Glutamatergic neuron (in vitro differentiated cells): ENCODE results near the gene GARIN5B. TPM values are rescaled to one million over a fixed set of nuclear protein-coding genes. Genes with fewer than 3 reads are reported as not detected.

Experiments used
- DNase-seq: peaks from one replicate; pipeline ENCODE4 v3.0.0; 2022
- H3K27ac Mint-ChIP-seq: one replicate; pipeline ENCODE4 v1.8.0; 2020; ENCODE audit warnings: mild to moderate bottlenecking, mixed read lengths, inconsistent platforms; ENCODE audit not compliant: unreplicated experiment
- H3K27me3 Mint-ChIP-seq: one replicate; pipeline ENCODE4 v1.8.0; 2020; ENCODE audit warnings: mild to moderate bottlenecking, moderate library complexity, mixed read lengths, inconsistent platforms; ENCODE audit not compliant: unreplicated experiment
- H3K36me3 Mint-ChIP-seq: one replicate; pipeline ENCODE4 v1.8.0; 2020; ENCODE audit warnings: mild to moderate bottlenecking, mixed read lengths, inconsistent platforms; ENCODE audit not compliant: unreplicated experiment
- H3K4me1 Mint-ChIP-seq: one replicate; pipeline ENCODE4 v1.8.0; 2020; ENCODE audit warnings: mild to moderate bottlenecking, low read depth, mixed read lengths, inconsistent platforms; ENCODE audit not compliant: unreplicated experiment
- H3K4me3 Mint-ChIP-seq: one replicate; pipeline ENCODE4 v1.8.0; 2020; ENCODE audit warnings: mild to moderate bottlenecking, mixed read lengths, inconsistent platforms; ENCODE audit not compliant: unreplicated experiment
- H3K9me3 Mint-ChIP-seq: one replicate; pipeline ENCODE4 v1.8.0; 2020; ENCODE audit warnings: mild to moderate bottlenecking, moderate library complexity, mixed read lengths, inconsistent platforms; ENCODE audit not compliant: unreplicated experiment
- CTCF ChIP-seq: fragments of 200-600 bp; sonication (generic); IDR thresholded peaks from one replicate; pipeline ENCODE4 v1.5.0; 2021; ENCODE audit not compliant: partially characterized antibody, unreplicated experiment
- total RNA-seq: library from RNA; stranded (reverse); fragmentation: NEBNext Ultra II Directional; extraction: Animal tissue kit (Norgen Biotek cat#: 25700); gene quantifications from one replicate; pipeline ENCODE4 v1.2.1, GENCODE V29; 2021; ENCODE audit not compliant: unreplicated experiment

GARIN5B gene
- total RNA-seq, 1 donor from 2014 or later = 0.17 TPM

- Mint-ChIP-seq H3K9me3 (peaks cover 19% of the 10 kb centered on the region), H3K27me3 (peaks cover 18% of the 10 kb centered on the region), H3K36me3 (no peaks in the 10 kb centered on the region), H3K4me3 (peak overlapping the region; percentile 95), H3K27ac (peak overlapping the region; percentile 91), H3K4me1 (peaks cover 22% of the 10 kb centered on the region)
- DNase-seq = no peak
- no peak for TF ChIP-seq CTCF
Observed at GRCh38 chr19:55386493-55386971, 23.5 kb upstream of the GARIN5B start.

- Mint-ChIP-seq H3K9me3 (peaks cover 20% of the 10 kb centered on the region), H3K4me3 (peak within 1 kb of the TSS; percentile 95), H3K27me3 (peaks cover 20% of the 10 kb centered on the region), H3K36me3 (no peaks in the 10 kb centered on the region), H3K4me1 (peaks cover 21% of the 10 kb centered on the region), H3K27ac (peak within 1 kb of the TSS; percentile 91)
- no peak for TF ChIP-seq CTCF
- peak; percentile 95 for DNase-seq
Observed at GRCh38 chr19:55385724-55386492, 22.8 kb upstream of the GARIN5B start, which contains the start of gene RPL28. Gene RPL28 (plus strand): TSS chr19:55385932. CDS start chr19:55386358, 426 bp downstream.

GRCh38 chr19:55384920-55385723, 22.1 kb upstream of the GARIN5B start:
- TF ChIP-seq CTCF = no peak
- Mint-ChIP-seq H3K4me1 (peaks cover 17% of the 10 kb centered on the region), H3K36me3 (no peaks in the 10 kb centered on the region)

GRCh38 chr19:55384131-55384919, 21.3 kb upstream of the GARIN5B start, which contains the start of gene TMEM238:
Gene TMEM238 (minus strand): TSS chr19:55384292. CDS start chr19:55384259, 33 bp downstream.
- TF ChIP-seq CTCF = no peak
- Mint-ChIP-seq H3K9me3 (peaks cover 24% of the 10 kb centered on the region), H3K27ac (peak within 1 kb of the TSS; percentile 92), H3K27me3 (peaks cover 21% of the 10 kb centered on the region), H3K36me3 (no peaks in the 10 kb centered on the region), H3K4me1 (peaks cover 17% of the 10 kb centered on the region), H3K4me3 (peak within 1 kb of the TSS; percentile 95)
- DNase-seq = no peak

More at GRCh38 chr19:55384920-55385723, 22.1 kb upstream of the GARIN5B start:
- Mint-ChIP-seq H3K27me3 (peaks cover 20% of the 10 kb centered on the region), H3K4me3 (peak overlapping the region; percentile 95), H3K27ac (peak overlapping the region; percentile 91), H3K9me3 (peaks cover 22% of the 10 kb centered on the region)
- DNase-seq = peak; percentile 98
